Stimulated activated CD4-positive, alpha-beta T cell treated with anti-CD3 and anti-CD28 coated beads, TNF-alpha, amount 100 ng/mL, for 24 hours (primary cell): ENCODE measurements around the gene COPRS.
A peak's percentile ranks its signal among the peaks of the same experiment; 100 is the strongest.

Experiments
- DNase-seq, 3 experiments: peaks; one replicate each; pipeline ENCODE4 v3.0.0-alpha.2; 2020; ENCODE audit warnings: low read depth in 3 of 3

Gene COPRS, protein sequence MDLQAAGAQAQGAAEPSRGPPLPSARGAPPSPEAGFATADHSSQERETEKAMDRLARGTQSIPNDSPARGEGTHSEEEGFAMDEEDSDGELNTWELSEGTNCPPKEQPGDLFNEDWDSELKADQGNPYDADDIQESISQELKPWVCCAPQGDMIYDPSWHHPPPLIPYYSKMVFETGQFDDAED

DNA sequence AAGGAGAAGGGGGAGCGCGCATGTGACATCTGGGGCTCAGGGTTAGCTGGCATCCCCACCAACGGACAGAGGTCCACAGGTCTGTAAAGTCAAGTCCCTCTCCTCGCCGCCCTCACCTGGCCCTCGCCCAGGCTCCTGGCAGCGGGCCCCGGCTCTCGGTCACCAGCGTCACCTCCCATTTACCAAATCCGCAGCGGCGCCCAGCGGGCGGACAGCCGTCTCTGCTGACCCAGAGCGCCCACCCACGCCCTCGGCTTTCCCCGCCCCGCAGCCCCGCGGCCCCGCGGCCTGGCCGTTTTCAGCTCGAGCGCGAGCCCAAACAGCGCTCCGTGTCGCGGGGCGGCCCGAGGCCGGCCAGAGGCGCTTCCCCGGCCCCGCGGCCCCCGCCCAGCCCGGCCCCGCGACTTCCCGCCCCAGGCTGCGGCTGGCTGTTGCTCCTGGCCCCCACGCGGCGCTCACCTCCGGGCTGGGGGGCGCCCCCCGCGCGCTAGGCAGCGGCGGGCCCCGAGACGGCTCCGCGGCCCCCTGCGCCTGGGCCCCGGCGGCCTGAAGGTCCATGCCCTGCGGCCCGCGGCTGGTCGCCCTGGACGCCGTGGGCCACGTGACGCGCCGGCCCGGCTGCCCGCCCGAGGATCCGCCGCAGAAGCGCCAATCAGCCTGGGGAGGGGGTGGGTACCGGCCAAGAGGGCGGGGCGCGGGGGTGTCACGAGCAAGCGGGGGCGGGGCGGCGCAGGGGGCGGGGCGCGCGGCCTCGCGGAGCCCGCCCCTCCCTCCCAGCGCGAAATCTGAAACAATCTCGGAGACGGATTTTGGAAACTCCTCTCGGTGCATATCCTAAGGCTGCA lies at the start of gene COPRS:
TSS of gene COPRS (minus strand) at position 603 of the 845 bp plus-strand sequence. CDS start at position 558, 45 bp downstream.
- peak; percentile 58 to 79 (median 65) for DNase-seq

DNA sequence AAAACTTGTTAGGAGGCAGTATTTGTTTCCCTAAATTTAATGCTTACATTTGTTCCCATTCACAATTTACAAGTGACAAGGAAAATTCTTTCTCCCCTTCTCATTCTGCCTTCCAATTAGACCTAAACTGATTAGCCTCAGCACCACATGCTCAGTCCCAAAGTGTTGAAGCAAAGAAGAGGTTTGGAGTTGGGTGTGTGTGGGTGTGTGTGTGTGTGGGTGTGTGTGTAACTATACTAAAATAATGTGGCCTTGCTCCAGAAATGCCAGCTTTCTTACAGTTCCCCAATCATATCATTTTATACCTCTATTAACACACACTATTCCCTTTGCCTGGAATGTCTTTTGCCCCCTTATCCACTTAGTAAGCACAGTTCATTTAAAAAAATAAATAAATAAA lies 49.3 kb upstream of the COPRS start:
- DNase-seq, result no peak

DNA sequence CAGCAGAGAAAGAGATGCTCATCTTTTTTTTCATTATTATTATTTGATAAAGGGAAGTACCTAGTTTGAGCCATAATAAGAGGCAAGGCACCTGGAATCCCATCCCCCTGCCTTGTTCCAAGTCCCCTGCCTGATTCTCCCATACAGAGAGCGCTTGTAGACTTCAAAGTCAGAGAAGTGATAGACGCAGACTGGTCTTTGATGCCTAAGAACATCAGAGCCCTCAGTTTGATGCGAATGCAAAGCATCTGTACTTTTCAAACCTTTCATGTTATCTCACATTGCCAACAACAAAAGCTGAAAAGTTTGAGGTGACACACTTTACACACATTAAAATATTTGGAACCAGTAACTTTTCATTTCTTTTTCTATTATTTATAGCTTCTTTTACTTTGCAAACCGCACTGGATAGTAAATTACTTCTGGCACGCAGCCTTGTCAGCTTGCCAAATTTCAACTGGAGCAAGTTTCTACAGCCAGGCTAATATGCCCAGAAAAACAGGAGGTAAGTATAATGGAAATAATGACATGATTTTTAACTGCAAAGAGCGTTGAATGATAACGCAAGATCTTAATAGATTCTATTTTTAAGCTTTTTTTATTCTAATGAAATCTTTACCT lies 48.4 kb upstream of the COPRS start:
- no peak for DNase-seq

GRCh38 chr17:31903401-31903800 lies 44.4 kb upstream of the COPRS start:
- DNase-seq, result no peak

GRCh38 chr17:31902693-31903092 lies 43.6 kb upstream of the COPRS start:
- DNase-seq, result no peak

- DNase-seq, result no peak
Measured at GRCh38 chr17:31900877-31901276, 41.8 kb upstream of the COPRS start.

DNA sequence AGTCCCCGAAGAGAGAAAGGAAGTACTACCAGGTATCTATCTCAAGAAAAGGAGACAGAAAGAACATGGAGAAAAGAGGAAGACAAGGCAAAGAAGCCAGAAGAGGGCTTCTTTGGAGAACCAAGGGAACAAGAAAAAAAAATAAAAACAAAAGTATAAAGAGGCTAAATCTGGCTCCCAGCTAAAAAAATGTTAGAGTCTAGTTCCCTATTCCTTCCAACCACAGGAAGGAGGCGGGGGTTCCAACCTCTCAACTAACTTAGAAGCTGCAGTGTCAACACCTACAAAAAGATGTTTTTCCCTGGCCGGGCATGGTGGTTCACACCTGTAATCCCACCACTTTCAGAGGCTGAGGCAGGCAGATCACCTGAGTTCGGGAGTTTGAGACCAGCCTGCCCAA lies 29.1 kb upstream of the COPRS start:
- DNase-seq, result no peak

GRCh38 chr17:31882571-31882970 lies 23.5 kb upstream of the COPRS start:
- no peak for DNase-seq

DNA sequence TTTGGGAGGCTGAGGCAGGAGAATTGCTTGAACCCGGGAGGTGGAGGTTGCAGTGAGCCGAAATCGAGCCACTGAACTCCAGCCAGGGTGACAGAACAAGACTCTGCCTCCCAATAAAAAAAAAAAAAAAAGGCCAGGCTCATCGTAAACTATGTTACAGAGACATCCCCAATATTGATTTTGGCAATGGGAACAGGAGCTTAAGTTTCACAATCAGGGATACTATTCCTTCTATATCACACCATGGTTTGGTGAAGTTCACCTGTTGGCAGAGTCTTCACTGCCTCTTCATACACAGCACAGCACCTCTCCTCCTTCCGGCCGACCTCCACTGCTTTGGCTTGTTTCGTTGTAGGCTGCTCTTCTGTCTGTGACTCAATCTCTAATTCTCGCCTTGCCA lies 21.3 kb upstream of the COPRS start:
- no peak for DNase-seq

DNA sequence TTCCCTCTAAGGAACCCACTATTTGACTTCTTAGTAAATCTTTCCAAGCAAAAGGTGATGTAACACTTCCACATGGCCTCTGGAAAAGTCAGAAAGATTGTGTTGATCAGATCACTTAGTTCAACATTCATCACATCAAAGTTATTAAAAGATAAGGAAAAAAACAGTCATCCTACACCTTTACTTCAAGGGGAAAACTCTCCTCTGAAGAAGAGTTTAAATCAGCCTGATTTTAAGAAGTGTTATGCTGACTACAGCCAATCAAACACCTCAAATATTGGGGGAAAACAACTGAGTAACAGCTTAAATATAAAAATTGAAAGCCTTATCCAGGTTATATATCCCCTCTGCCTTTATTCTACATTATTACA lies 19.6 kb upstream of the COPRS start:
- DNase-seq, result no peak

DNA sequence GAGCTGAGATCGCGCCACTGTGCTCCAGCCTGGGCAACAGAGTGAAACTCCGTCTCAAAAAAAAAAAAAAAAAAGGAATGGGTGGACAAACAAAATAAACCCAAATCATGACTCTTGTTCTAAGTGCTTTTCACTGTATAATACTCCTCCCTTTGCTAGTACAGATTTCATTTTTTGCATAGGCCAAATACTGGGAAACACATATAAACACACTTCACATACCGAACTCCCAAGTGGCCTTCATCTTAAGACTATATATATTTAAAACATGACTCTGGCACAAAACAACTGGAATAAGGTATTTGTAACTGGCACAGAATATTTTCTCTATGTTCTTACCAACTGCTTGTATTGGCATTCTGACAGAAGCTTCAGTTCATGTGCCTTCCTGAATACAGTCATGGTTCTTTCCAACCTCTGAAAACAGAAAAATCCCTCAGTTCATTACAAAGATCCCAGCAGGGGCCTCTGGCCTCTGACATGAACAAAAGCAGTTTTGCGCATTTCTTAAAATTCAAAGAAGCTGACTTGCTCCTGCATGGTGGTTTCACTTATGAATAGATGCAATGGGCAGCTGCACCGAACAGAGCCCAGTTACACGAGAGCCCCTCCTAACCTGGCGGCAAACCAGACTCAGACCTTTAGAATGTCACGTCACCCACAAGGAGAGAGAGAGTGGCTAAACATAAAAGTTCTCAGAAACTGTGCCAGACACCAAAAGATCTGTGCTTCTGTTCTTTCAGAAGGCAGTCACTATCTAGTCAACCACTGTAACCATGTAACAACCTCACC lies 19.1 kb upstream of the COPRS start:
- peak in 1 of 3 experiments; percentile 41 for DNase-seq

GRCh38 chr17:31877341-31877740 lies 18.3 kb upstream of the COPRS start:
- DNase-seq, result no peak

DNA sequence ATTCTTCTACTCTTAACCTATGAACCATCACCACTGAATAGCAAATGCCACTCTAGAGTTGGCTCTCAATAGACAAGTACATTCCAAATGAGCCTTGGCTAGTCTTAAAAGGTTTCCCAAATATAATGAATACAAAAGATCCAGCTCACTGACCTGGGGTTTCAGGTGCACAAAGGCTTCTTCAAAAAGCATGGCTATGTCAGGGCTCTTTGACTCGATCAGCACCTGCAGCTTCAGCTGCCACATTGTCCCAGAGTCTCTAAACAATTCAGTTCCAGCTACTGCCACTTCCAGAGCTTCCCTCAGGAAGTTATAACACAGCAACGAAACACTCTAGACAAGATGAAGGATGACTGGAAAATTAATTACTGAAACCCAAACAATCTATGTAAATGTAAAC lies 16.0 kb upstream of the COPRS start:
- no peak for DNase-seq

DNA sequence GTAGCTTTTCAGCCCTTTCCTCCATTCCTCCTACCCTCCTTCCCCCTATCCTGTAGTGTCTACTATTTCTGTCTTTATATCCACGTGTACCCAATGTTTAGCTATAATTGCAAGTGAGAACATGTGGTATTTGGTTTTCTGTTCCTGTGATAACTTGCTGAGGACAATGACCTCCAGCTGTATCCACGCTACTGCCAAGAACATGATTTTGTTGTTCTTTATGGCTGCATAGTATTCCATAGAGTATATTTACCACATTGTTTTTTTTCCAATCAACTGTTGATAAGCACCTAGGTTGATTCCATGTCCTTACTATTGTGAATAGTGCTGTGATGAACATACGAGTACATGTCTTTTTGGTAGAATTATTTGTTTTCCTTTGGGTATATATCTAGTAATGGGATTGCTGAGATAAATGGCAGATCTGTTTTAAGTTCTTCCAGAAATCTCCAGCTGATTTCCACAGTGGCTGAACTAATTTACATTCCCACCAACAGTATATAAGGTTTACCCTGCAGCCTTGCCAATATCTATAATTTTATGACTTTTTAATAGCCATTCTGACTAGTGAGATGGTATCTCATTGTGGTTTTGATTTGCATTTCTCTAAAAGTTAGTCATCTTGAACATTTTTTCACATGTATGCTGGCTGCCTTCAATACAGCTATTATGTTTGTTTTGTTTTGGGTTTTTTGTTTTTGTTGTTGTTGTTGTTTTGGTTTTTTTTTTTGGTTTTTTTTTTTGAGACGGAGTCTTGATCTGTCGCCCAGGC lies 10.9 kb upstream of the COPRS start:
- DNase-seq, result no peak

DNA sequence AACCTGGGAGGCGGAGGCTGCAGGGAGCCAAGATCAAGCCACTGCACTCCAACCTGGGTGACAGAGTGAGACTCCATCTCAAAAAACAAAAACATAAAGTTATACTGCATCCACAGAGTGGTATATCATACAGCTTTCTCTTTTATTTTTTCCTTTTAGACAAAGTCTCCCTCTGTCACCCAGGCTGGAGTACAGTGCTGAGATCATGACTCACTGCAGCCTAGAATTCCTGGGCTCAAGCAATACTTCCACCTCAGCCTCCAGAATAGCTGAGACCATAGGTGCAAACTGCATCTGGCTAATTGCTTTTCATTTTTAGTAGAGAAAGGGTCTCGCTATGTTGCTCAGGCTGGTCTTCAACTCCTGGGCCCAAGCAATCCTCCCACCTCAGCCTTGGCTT lies 10.0 kb upstream of the COPRS start:
- no peak for DNase-seq

- no peak for DNase-seq
Measured at GRCh38 chr17:31859487-31860008, 504 bp upstream of the COPRS start.

DNA sequence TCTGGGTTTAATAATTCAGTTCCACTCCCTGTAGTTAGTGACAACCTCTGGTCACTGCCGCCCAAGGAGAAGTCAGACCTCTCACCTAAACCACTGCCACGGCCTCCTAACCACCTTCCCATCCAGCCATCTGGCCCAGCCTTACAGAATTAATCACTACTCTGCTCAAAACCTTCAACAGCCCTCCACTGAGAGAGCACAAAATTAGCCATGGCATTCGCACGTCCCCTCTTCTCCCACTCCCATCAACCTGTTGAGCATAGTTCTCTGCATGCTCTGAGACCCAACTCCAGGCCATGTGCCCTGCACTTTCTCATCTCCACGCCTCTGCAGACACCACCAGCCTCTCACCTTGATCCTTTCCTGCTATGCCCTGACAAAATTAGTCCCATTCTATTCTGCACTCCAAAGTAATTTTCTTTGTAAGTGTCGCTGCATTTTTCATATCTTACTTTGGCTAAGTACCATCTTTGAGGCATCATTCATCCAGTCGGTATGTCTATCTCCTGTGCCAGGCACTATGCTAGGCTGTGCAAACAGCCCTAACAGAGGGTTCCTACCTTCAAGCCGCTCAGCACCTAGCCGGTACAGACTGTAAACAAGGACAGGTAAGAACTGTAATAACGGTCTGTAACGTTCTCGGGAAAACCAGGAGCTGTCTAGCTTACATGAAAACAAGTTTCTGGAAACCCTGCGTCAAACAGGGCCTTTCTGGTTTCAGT lies 963 bp downstream of the COPRS start:
- DNase-seq, result no peak

GRCh38 chr17:31856750-31857149 lies 2.3 kb downstream of the COPRS start:
- DNase-seq, result no peak

DNA sequence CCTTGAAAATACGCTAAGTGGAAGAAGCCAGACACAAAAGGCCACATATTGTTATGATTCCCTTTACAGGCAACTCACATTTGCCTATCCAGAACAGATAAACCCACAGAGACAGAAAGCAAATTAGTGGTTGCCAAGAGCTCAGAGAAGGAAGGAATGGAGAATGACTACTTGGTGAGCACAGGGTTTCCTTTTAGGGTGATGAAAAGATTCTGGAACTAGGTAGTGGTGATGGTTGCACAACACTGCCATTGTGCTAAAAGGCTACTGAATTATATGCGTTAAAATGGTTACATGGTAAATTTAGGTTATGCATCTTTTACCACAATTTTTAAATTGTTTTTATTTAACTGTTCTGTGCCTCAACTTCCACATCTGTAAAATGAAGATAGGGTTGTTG lies 4.4 kb downstream of the COPRS start:
- DNase-seq, result no peak

DNA sequence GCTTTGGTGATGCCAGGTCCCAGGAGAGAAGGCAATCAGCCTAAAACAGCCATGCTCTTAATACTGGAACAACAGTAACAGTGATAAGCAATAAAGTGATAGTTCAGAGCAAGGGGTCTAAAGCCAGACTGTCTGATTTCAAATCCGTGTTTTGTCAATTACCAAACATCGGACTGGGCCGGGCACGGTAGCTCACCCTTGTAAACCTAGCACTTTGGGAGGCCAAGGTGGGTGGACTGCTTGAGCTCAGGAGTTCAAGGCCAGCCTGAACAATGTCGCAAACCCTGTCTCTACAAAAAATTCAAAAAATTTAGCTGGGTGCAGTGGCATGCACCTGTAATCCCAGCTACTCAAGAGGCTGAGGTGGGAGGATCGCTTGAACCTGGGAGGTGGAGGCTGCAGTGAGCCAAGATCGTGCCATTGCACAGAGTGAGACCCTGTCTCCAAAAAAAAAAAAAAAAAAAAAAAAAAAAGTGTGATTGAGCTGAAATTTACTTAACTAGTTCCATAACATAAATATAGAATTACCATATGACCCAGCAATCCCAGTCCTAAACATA lies 5.1 kb downstream of the COPRS start:
- no peak for DNase-seq
